ENCODE data around the gene NLRC5. TPM values are rescaled to one million over a fixed set of nuclear protein-coding genes. Genes with fewer than 3 reads are reported as not detected.

NLRC5 gene
- total and polyA plus RNA-seq, 2 donors (not counting 3 experiments of a cell fraction or from before 2014, with no cell fraction given): 7.4 to 26.3 TPM

DNA sequence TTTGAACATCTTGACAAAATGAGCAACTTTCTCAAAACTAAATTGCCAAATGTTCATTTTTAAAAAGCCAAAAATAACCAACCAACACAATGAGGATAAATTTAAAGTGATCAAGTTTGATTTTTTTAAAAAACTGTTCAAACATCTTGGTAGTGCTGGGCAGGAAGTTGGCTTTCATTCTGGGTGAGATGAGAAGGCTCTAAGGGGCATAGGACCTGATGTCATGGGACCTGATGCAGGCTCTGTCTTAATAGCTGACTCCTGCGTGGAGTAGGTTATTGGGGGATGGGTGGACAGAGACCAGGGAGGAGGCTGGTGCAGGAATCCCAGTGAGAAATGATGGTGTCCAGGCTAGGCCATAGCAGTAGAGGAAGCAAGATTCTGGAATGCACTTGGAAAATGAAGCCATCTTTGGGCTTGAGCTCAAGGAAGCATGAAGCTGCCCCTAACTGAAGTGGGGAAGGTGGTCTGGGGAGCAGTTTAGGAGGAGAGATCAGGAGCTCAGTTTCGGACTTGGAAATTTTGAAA lies 20.4 kb downstream of the NLRC5 start:
- Histone ChIP-seq H3K36me3 (ENCODE audit: control insufficient read depth in 2 of 2, extremely low read depth in 1 of 2, insufficient read depth in 2 of 2, low read length in 2 of 2) (no peaks in the 10 kb centered on the region), H2AFZ (ENCODE audit: low read depth, low read length) (no peak overlapping the region), H3K4me1 (ENCODE audit: control insufficient read depth, extremely low read depth, insufficient read depth, low read length) (peaks cover 4% of the 10 kb centered on the region), H3K27me3 (ENCODE audit: control insufficient read depth in 2 of 2, insufficient read depth in 2 of 2, low read length in 2 of 2) (no peaks in the 10 kb centered on the region), H3K27ac (ENCODE audit: insufficient read depth, low read depth, low read length) (no peak overlapping the region), H3K9me3 (replicated peaks; ENCODE audit: control insufficient read depth, insufficient read depth, low read length) (no peaks in the 10 kb centered on the region), H4K20me1 (replicated peaks; ENCODE audit: control insufficient read depth, extremely low read depth, insufficient read depth, low read length) (no peaks in the 10 kb centered on the region), H3K4me3 (replicated peaks in 1 of 3; ENCODE audit: insufficient read depth in 1 of 3, low read depth in 1 of 3, low read length in 3 of 3) (no peak overlapping the region), H3K9me1 (replicated peaks; ENCODE audit: control insufficient read depth, extremely low read depth, insufficient read depth, low read length) (no peaks in the 10 kb centered on the region), H3K9ac (replicated peaks; ENCODE audit: extremely low read depth, insufficient read depth, low read length) (no peak overlapping the region), H3K4me2 (ENCODE audit: insufficient read depth, low read length) (no peak overlapping the region), H3K79me2 (ENCODE audit: control insufficient read depth, insufficient read depth, low read length) (no peaks in the 10 kb centered on the region)
- intact Hi-C loops (cut with micrococcal nuclease) (no loop called here), dilution Hi-C loops (cut with MboI; ENCODE audit: extremely low pct_ligation_motif_present, low sequenced_read_pairs) (no loop called here)
- ChIA-PET POLR2A (no interaction called here), CTCF (interaction anchor here (0.9 to 1.8 kb wide), 2 partner anchors 10 to 14 kb away, joined by 3 to 7 read pairs; no protein-coding TSS in a partner anchor)
- DNase-seq (ENCODE audit: low read depth, low spot score) (no peak), FAIRE-seq (no peak)
- TF ChIP-seq MYC (IDR thresholded peaks at IDR 0.05; ENCODE audit: low read depth, low read length) (no peak), POLR2AphosphoS5 (IDR thresholded peaks at IDR 0.05; ENCODE audit: insufficient read depth, low read depth, low read length) (no peak), POLR2A (IDR thresholded peaks at IDR 0.05; ENCODE audit: low read depth, low read length) (no peak), JUN (IDR thresholded peaks at IDR 0.05; ENCODE audit: borderline replicate concordance, insufficient read depth, insufficient read length, low read depth) (no peak), EZH2 (IDR thresholded peaks at IDR 0.05; ENCODE audit: borderline replicate concordance, low read depth, low read length, severe bottlenecking) (no peak), GATA2 (IDR thresholded peaks at IDR 0.05; ENCODE audit: insufficient read depth, insufficient read length, low read depth, low read length) (no peak), FOS (IDR thresholded peaks at IDR 0.05; ENCODE audit: borderline replicate concordance, insufficient read depth, low read length) (no peak)
- TF ChIP-seq, protein P1, sequence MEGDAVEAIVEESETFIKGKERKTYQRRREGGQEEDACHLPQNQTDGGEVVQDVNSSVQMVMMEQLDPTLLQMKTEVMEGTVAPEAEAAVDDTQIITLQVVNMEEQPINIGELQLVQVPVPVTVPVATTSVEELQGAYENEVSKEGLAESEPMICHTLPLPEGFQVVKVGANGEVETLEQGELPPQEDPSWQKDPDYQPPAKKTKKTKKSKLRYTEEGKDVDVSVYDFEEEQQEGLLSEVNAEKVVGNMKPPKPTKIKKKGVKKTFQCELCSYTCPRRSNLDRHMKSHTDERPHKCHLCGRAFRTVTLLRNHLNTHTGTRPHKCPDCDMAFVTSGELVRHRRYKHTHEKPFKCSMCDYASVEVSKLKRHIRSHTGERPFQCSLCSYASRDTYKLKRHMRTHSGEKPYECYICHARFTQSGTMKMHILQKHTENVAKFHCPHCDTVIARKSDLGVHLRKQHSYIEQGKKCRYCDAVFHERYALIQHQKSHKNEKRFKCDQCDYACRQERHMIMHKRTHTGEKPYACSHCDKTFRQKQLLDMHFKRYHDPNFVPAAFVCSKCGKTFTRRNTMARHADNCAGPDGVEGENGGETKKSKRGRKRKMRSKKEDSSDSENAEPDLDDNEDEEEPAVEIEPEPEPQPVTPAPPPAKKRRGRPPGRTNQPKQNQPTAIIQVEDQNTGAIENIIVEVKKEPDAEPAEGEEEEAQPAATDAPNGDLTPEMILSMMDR (IDR thresholded peaks at IDR 0.05; ENCODE audit: extremely low read depth in 1 of 2, insufficient read depth in 1 of 2, low read depth in 1 of 2, low read length in 2 of 2): no peak
- TF ChIP-seq, protein P2, sequence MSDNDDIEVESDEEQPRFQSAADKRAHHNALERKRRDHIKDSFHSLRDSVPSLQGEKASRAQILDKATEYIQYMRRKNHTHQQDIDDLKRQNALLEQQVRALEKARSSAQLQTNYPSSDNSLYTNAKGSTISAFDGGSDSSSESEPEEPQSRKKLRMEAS (IDR thresholded peaks at IDR 0.05; ENCODE audit: insufficient read depth, insufficient read length): no peak
- BruUV-seq (replicated peaks): no TSS peak

All from endothelial cell of umbilical vein (primary cell).